Measurements from ENCODE around the gene WDR73. TPM values are rescaled to one million over a fixed set of nuclear protein-coding genes. Genes with fewer than 3 reads are reported as not detected.
"Not testable (repeated sequence)": the region's sequence is repeated elsewhere in the genome, so short reads cannot be mapped to it uniquely, and the experiment has no call there.

Gene WDR73
- total RNA-seq = 18.9 and 24.5 TPM in 2 replicates
- 18.9 TPM for polyA plus RNA-seq (2012)

DNA sequence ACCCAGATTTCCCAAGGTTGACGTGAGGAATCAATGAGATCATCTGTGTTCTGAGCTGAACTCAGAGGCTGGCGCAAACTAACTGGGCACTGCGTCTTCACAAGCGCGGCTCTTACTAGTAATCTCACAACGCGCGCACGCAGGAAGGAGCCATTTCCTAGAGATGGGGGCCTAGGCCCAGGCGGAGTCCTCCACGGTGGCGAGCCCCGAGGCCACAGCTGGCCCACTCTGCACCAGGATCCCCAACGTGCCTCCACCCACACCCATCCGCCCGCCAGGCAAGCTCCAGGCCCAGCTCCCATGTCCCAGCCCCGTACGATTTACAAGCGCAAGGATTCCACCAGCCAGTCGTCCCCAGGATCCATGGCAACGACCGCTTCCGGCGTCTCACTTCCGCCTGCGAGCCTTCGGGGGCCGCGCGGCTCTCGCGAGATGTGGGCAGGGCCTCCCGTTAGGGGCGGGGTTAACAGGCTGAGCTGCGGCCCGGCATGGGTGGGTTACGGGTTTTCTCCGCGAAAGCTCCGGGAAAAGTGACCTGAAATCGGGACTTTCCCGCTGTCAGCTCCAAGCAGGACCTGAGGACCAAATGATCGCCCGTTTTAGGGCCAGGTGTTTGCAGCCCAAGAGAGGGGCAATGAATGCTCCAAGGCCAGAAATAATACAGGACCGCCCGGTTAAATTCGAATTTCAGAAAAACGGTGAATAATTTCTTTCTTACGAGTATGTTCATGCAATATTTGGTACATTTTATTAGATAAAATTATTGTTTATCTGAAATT, at the start of gene WDR73:
WDR73 (minus strand) TSS at position 374 of the 779 bp plus-strand sequence; CDS start at position 365, 9 bp downstream.
- peak; percentile 96 for DNase-seq (ENCODE audit: low read depth)

DNA sequence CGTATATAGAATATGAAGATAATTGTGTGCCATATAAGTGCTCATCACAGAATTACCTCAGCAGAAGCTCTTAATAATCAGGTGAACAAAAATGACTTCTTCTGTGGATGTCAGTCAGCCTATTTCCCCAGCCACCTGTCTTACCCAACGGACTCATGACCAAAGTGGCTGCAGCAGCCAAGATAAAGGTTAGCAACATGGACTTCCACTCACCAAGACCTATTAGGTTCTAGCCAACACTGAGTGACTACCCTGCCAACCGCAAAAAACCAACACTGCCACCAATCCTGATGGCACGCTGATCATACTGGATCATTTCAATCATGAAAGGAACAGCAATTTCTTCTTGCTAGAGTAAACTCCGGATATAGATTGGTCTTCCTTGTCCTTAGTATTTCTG, 49.7 kb upstream of the WDR73 start:
- DNase-seq (ENCODE audit: low read depth) = no peak

- peak; percentile 24 for DNase-seq (ENCODE audit: low read depth)
Measured at GRCh38 chr15:84702961-84703482, 48.9 kb upstream of the WDR73 start.

- no peak for DNase-seq (ENCODE audit: low read depth)
Measured at GRCh38 chr15:84699538-84700191, 45.6 kb upstream of the WDR73 start.

DNA sequence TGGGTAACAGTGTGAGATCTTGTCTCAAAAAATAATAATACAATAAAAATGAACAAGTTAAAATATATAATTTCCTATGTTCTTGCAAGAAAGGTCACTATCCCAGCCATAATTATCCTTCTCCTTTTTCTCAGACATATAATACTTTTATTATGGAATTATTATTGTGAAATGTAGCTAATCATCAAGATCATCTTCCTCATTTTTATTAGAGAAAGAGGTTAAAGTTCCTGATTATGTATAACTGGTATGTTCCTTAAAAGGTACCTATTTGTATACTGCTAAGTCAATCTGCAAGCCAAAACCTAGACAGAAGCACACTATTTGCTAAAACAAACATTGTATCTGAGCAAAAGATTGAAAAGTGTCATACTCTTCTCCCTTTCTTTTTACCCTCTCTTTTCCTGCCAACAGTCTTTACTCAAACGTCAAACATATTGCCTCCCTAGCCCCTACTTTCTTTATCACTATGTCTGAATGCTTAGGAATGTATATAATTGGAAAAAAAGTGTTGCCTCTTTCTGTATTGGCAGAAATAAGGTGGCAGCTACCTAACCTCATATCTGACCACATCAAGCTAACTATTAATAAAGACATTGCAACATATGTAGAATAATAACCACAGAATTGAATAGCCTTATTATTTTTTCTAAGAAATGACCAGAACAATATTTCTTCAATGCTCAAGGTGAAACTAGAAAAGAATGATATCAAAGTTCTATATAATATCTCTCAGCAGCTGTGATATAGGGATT, 43.3 kb upstream of the WDR73 start:
- no peak for DNase-seq (ENCODE audit: low read depth)

GRCh38 chr15:84696757-84697156, 42.7 kb upstream of the WDR73 start:
- no peak for DNase-seq (ENCODE audit: low read depth)

- no peak for DNase-seq (ENCODE audit: low read depth)
Measured at GRCh38 chr15:84690342-84690741, 36.3 kb upstream of the WDR73 start.

- DNase-seq (ENCODE audit: low read depth) = no peak
Measured at GRCh38 chr15:84689858-84690257, 35.8 kb upstream of the WDR73 start.

GRCh38 chr15:84686446-84686845, 32.4 kb upstream of the WDR73 start:
- not testable (repeated sequence) for DNase-seq (ENCODE audit: low read depth)

- DNase-seq (ENCODE audit: low read depth) = peak; percentile 69
Measured at GRCh38 chr15:84685304-84685703, 31.2 kb upstream of the WDR73 start.

- DNase-seq (ENCODE audit: low read depth) = peak; percentile 36
Measured at GRCh38 chr15:84684092-84684491, 30.0 kb upstream of the WDR73 start.

- DNase-seq (ENCODE audit: low read depth) = no peak
Measured at GRCh38 chr15:84681831-84682230, 27.7 kb upstream of the WDR73 start.

DNA sequence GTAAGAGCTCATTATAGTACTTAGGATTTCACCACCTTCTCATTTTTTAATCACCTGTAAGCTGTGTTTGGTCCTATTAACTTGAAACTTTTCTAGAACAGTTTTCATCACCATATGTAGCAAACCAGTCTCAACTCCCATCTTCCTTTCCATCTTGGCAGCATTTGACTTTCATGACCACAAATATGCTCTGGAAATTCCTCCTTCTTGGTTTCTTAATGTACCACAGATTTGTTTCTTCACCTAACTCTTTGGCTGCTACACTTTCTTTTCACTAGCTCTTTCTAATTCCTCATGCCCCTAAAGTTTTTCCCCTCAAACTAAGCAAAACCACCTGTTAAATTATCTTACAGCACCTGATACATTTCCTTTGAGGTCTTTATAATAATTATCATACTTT, 17.1 kb upstream of the WDR73 start:
- peak; percentile 58 for DNase-seq (ENCODE audit: low read depth)

DNA sequence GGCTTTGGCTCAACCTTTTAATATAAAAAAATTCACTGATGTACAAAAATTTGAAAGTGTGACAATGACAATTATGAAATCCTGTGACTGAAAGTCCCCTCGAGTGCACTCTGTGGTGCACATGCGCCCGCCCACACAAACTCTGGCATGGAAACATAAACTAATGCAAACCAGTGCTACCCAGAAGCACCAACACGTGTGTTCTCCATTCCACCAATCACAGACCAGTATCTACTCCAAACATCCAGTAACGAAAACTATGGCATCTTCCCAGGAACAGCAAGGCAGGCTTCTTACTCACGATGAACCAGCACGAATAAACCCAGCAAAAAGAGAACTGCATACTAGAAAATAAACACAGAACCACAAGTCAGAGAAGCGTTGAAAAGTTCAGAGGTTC, 15.6 kb upstream of the WDR73 start:
- no peak for DNase-seq (ENCODE audit: low read depth)

- DNase-seq (ENCODE audit: low read depth) = no peak
Measured at GRCh38 chr15:84668221-84668982, 14.3 kb upstream of the WDR73 start.

DNA sequence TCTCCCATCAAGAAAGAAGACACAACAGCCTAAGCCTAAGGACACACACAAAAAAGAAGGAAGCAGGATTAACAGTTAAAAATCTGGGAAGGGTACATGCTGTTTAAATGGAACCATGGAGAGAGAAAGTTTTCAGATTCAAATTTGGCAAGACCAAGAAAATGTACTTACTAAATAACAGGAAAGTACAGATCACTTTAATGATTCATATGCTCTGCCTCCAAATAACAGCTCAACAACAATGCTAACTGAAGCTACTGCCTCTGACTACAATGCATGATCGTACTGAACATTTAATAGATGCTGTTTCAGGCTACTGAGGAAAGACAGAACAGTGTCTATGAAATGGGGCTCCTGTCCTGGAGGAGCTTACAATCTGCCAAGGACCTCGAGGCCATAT, 12.3 kb upstream of the WDR73 start:
- no peak for DNase-seq (ENCODE audit: low read depth)

- no peak for DNase-seq (ENCODE audit: low read depth)
Measured at GRCh38 chr15:84661001-84661400, 6.9 kb upstream of the WDR73 start.

GRCh38 chr15:84659904-84660781, 6.1 kb upstream of the WDR73 start:
- DNase-seq (ENCODE audit: low read depth) = no peak

- no peak for DNase-seq (ENCODE audit: low read depth)
Measured at GRCh38 chr15:84658788-84659411, 4.8 kb upstream of the WDR73 start.

Measured in myocyte (in vitro differentiated cells).